ENCODE measurements around the gene HELZ. TPM values are rescaled to one million over a fixed set of nuclear protein-coding genes. Genes with fewer than 3 reads are reported as not detected.

Gene HELZ
- total and polyA plus RNA-seq, 7 donors = 1.8 to 55.7 (median 30.8) TPM

GRCh38 chr17:67078292-67078691 is 166.7 kb downstream of the HELZ start:
- Histone ChIP-seq H3K36me3 (ENCODE audit: insufficient read depth in 1 of 2, low read depth in 1 of 2) (peaks cover 3 to 10% of the 10 kb centered on the region in 2 donors), H3K9me3 (no peaks in the 10 kb centered on the region), H3K27ac (no peak overlapping the region), H3K4me3 (no peak overlapping the region), H3K4me1 (peaks cover 24% of the 10 kb centered on the region), H3K27me3 (ENCODE audit: insufficient read depth in 3 of 3, low read length in 2 of 3) (no peaks in the 10 kb centered on the region)
- no peak for TF ChIP-seq CTCF (IDR thresholded peaks at IDR 0.05)
- 84 to 92% (median 88%) methylated on average over 11 of the region's 11 CpGs for WGBS, 3 donors
- intact Hi-C loops (cut with DNase I) = no loop called here
- DNase-seq (no peak), ATAC-seq (peak in 2 of 4 donors; percentile 17 to 36)

- no peaks in the 10 kb centered on the region for H3K27me3 ChIP-seq (ENCODE audit: insufficient read depth in 3 of 3, low read length in 2 of 3)
- no peak for TF ChIP-seq CTCF (IDR thresholded peaks at IDR 0.05)
- 36 to 59% (median 44%) methylated on average over 7 of the region's 7 CpGs for WGBS, 3 donors
- intact Hi-C loops (cut with DNase I) = no loop called here
- peaks cover 0 to 8% of the 10 kb centered on the region in 2 donors for H3K36me3 ChIP-seq (ENCODE audit: insufficient read depth in 1 of 2, low read depth in 1 of 2)
- no peak overlapping the region for H3K4me3 ChIP-seq
- H3K27ac ChIP-seq = no peak overlapping the region
- no peaks in the 10 kb centered on the region for H3K9me3 ChIP-seq
- no peak for DNase-seq
- ATAC-seq = peak; percentile 75 to 91 (median 83)
- H3K4me1 ChIP-seq = peaks cover 20% of the 10 kb centered on the region
These were observed 168.7 kb downstream of the HELZ start for GRCh38 chr17:67076290-67076689.

- Histone ChIP-seq H3K36me3 (ENCODE audit: insufficient read depth in 1 of 2, low read depth in 1 of 2) (peaks cover 0 to 8% of the 10 kb centered on the region in 2 donors), H3K4me3 (no peak overlapping the region), H3K4me1 (peaks cover 10% of the 10 kb centered on the region), H3K27me3 (ENCODE audit: insufficient read depth in 3 of 3, low read length in 2 of 3) (no peaks in the 10 kb centered on the region), H3K9me3 (no peaks in the 10 kb centered on the region), H3K27ac (no peak overlapping the region)
- DNase-seq = no peak
- no peak for TF ChIP-seq CTCF (IDR thresholded peaks at IDR 0.05)
- ATAC-seq = no peak
- WGBS, 3 donors = 78 to 91% (median 85%) methylated on average over 3 of the region's 3 CpGs
- intact Hi-C loops (cut with DNase I) = no loop called here
These were observed 170.2 kb downstream of the HELZ start for GRCh38 chr17:67074781-67075180.

GRCh38 chr17:67072885-67073284 is 172.1 kb downstream of the HELZ start:
- intact Hi-C loops (cut with DNase I) = no loop called here
- no peak overlapping the region for H3K4me3 ChIP-seq
- 89 to 92% (median 91%) methylated on average over 3 of the region's 3 CpGs for WGBS, 3 donors
- ATAC-seq (no peak), DNase-seq (no peak)
- H3K27ac ChIP-seq = no peak overlapping the region
- H3K36me3 ChIP-seq (ENCODE audit: insufficient read depth in 1 of 2, low read depth in 1 of 2) = no peaks in the 10 kb centered on the region
- H3K27me3 ChIP-seq (ENCODE audit: insufficient read depth in 3 of 3, low read length in 2 of 3) = no peaks in the 10 kb centered on the region
- H3K9me3 ChIP-seq = no peaks in the 10 kb centered on the region
- TF ChIP-seq CTCF (IDR thresholded peaks at IDR 0.05) = no peak
- peaks cover 18% of the 10 kb centered on the region for H3K4me1 ChIP-seq

GRCh38 chr17:67071595-67071994 is 173.4 kb downstream of the HELZ start:
- DNase-seq (no peak), ATAC-seq (no peak)
- Histone ChIP-seq H3K36me3 (ENCODE audit: insufficient read depth in 1 of 2, low read depth in 1 of 2) (peaks cover 0 to under 1% of the 10 kb centered on the region in 2 donors), H3K27me3 (ENCODE audit: insufficient read depth in 3 of 3, low read length in 2 of 3) (no peaks in the 10 kb centered on the region), H3K4me1 (peaks cover 12% of the 10 kb centered on the region), H3K4me3 (no peak overlapping the region), H3K9me3 (no peaks in the 10 kb centered on the region), H3K27ac (no peak overlapping the region)
- TF ChIP-seq CTCF (IDR thresholded peaks at IDR 0.05) = no peak
- intact Hi-C loops (cut with DNase I) = no loop called here
